ENCODE measurements around the gene BCAS3.

Gene BCAS3

GRCh38 chr17:61410141-61411010, 732.7 kb downstream of the BCAS3 start:
- no peak overlapping the region for H3K4me3 ChIP-seq (ENCODE audit: low read depth, low read length)
- peak; percentile 37 for TF ChIP-seq CTCF (IDR thresholded peaks at IDR 0.05; ENCODE audit: insufficient read depth, low read depth, low read length, missing control alignments)
- DNase-seq (ENCODE audit: low read depth) = peak; percentile 57

- no peak overlapping the region for H3K4me3 ChIP-seq (ENCODE audit: low read depth, low read length)
- no peak for TF ChIP-seq CTCF (IDR thresholded peaks at IDR 0.05; ENCODE audit: insufficient read depth, low read depth, low read length, missing control alignments)
- no peak for DNase-seq (ENCODE audit: low read depth)
Observed at GRCh38 chr17:61411011-61411260, 733.3 kb downstream of the BCAS3 start.

- DNase-seq (ENCODE audit: low read depth) = no peak
- peak overlapping the region; percentile 57 for H3K4me3 ChIP-seq (ENCODE audit: low read depth, low read length)
- no peak for TF ChIP-seq CTCF (IDR thresholded peaks at IDR 0.05; ENCODE audit: insufficient read depth, low read depth, low read length, missing control alignments)
Observed at GRCh38 chr17:61411261-61412142, 733.9 kb downstream of the BCAS3 start.

- DNase-seq (ENCODE audit: low read depth) = peak; percentile 57
- peak; percentile 85 for TF ChIP-seq CTCF (IDR thresholded peaks at IDR 0.05; ENCODE audit: insufficient read depth, low read depth, low read length, missing control alignments)
- peak overlapping the region; percentile 57 for H3K4me3 ChIP-seq (ENCODE audit: low read depth, low read length)
Observed at GRCh38 chr17:61412143-61412859, 734.6 kb downstream of the BCAS3 start.

GRCh38 chr17:61412860-61413660, 735.4 kb downstream of the BCAS3 start:
- no peak overlapping the region for H3K4me3 ChIP-seq (ENCODE audit: low read depth, low read length)
- TF ChIP-seq CTCF (IDR thresholded peaks at IDR 0.05; ENCODE audit: insufficient read depth, low read depth, low read length, missing control alignments) = no peak
- DNase-seq (ENCODE audit: low read depth) = no peak

- TF ChIP-seq CTCF (IDR thresholded peaks at IDR 0.05; ENCODE audit: insufficient read depth, low read depth, low read length, missing control alignments) = no peak
- no peak overlapping the region for H3K4me3 ChIP-seq (ENCODE audit: low read depth, low read length)
- no peak for DNase-seq (ENCODE audit: low read depth)
Observed at GRCh38 chr17:61413661-61414126, 736.0 kb downstream of the BCAS3 start.

All from GM12865 (cell line).